Measurements from ENCODE around the gene RBM39.
"Not testable (repeated sequence)": the region's sequence is repeated elsewhere in the genome, so short reads cannot be mapped to it uniquely, and the experiment has no call there.

RBM39 gene

GRCh38 chr20:35750611-35751010, 8.6 kb upstream of the RBM39 start:
- no peak for DNase-seq

DNA sequence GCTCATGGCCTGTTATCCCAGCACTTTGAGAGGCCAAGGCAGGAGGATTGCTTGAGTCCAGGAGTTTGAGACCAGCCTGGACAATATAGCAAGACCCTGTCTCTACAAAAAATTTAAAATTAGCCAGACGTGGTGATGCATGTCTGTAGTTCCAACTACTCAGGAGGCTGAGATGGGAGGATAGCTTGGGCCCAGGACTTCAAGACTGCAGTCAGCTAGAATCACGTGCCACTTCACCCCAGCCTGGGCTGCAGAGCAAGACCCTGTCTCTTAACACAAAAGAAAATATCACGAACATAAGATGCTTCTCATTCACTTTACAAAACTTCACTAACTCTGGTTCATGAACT, 2.4 kb upstream of the RBM39 start:
- DNase-seq = not testable (repeated sequence)

DNA sequence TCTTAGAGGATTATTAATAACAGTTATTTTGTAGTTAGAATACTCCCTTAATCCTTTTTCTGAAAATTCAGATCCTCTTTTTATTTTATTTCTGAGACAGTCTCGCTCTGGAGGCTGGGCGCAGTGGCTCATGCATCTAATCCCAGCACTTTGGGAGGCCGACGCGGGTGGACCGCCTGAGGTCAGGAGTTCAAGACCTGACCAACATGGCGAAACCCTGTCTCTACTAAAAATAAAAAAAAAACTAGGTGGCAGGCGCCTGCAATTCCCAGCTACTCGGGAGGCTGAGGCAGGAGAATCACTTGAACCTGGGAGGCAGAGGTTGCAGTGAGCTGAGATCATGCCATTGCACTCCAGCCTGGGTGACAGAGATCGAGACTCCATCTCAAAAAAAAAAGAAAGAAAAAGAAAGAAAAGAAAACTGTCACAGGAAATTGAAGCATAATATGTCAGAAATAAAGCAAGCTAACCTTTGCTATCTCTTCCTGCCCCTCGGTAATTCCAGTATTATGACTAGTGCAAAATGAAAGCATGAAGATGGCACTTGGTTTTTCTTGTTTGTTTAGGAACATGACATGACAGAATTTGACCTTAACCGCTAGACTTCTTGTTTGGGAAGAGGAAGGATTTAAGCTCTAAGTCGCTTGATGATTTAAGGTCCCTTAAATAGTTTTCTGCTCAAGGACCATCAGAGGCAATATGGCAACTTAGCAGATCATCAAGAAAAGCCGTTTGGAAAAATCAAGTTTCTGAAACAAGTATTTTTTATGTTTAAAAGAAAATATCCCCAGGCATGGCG, 1.8 kb upstream of the RBM39 start:
- DNase-seq = no peak

DNA sequence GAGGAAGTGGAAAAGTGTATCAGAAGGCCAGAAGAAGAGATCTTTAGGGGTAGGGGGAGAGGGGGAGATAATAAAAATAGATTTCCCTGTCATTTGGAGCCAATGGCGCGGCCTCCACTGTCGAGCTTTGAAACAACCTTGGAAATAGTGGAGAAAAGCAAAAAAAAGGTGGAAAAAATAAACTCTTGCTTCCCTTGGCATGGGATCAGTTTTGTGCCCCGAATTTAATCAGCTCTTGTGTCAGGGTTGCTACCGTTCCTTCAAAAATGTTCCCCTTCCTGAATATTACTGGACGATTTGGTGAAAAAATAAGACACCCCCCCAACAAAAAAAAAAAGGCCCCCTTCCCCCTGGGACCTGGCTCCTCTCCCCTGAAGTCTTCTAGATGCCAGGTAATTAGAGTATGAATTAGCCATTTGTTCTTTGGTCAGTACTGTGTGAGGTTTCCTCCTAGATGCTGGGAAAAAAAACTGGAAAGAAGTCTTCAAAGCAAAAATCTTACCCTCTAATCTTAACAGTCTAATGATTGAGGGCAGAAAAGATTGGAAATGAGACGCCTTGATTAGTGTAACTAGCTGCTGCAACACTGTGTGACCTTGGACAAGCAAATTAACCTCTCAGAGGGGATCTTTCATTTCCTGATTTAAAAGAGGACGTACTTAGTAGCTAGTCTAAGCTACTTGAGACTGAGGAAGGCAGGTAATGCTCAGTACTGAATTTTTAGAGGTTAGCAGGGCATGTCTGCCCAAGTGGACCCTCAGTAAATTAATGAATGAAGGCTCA, 872 bp upstream of the RBM39 start:
- DNase-seq = no peak

DNA sequence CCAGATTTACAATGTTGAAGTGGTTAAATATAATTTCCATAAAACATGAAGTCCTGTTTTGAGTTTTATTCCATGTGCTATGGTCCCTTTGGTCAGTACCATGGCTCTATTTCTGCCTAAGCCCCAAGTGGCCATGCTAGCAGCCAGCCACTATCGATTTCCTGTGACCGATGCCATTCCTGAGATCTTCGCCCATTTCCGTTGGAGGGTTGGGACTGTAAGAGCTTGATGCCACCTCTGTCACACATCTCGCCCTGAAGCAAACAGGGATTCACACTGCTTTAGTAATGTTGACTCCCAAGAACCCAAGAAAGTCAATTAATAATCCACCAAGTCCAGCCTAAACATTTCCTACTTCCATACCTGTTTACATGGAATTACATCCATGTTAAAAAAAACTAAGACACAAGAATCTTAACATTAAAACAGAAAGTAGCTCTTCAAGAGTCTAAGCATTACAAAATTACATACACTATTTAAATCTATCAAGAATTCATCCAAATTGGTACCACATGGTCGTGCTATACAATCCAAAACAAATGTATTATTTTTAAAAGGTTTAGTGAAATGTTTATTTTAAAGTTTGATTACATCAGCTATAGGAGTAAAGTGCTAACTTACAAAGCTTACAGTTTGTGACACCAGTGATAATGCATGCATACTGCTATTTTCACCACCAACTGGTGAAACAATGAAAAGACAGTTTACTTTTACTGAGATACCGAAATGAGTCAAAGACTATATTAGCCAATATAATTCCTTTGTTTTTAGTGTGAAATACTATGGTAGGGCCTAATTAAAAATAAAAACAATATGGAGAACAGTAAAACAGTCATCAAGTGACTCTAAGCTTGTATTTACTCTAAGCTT, 2.5 kb downstream of the RBM39 start:
- DNase-seq = no peak

DNA sequence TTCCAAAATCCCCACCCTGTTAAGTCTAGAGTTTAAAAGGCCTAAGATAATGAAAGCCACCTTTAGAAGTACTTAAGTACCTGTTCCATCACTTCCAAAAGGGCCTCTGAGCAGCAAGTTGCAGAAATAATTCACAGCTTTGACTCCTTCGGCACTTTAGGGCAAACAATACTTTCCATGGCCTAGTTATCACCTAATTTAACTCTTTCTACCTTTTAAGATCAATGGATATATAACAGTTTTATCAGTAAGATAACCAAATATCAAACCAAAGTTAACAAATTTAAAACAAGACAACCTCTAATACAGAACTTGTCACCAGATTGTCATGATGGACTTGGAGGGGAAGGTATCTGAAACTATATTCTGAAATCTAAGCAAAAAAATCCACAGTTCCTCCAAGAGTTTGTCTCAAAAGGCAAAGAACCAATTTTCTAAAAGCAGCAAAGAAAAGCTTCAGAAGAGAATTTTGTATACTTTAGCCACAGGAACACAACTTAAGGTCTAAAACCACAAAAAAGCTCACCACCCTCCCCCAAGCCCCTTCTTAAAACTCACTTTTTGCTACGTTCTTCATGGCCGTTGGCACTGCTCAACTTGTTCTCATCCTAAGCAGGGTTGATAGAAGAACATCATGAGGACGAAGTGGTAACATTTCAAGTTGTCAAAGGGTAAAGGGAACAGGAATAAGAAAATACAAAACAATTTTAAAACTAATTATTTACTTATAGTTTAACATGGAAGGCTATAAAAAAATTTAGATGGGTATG, 3.5 kb downstream of the RBM39 start:
- no peak for DNase-seq

DNA sequence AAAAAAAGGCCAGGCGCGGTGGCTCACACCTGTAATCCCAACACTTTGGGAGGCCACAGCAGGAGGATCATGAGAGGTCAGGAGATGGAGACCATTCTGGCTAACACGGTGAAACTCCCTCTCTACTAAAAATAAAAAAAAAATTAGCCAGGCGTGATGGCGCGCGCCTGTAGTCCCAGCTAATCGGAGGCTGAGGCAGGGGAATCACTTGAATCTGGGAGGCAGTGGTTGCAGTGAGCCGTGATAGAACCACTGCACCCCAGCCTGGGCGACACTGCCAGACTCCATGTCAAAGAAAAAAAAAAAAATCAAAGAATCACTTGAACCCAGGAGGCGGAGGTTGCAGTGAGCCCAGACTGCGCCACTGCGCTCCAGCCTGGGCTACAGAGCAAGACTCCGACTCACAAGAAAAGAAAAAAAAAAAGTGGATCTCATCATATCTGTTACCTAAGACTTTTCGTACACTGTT, 4.2 kb downstream of the RBM39 start:
- no peak for DNase-seq

GRCh38 chr20:35735826-35736470, 6.1 kb downstream of the RBM39 start:
- no peak for DNase-seq

DNA sequence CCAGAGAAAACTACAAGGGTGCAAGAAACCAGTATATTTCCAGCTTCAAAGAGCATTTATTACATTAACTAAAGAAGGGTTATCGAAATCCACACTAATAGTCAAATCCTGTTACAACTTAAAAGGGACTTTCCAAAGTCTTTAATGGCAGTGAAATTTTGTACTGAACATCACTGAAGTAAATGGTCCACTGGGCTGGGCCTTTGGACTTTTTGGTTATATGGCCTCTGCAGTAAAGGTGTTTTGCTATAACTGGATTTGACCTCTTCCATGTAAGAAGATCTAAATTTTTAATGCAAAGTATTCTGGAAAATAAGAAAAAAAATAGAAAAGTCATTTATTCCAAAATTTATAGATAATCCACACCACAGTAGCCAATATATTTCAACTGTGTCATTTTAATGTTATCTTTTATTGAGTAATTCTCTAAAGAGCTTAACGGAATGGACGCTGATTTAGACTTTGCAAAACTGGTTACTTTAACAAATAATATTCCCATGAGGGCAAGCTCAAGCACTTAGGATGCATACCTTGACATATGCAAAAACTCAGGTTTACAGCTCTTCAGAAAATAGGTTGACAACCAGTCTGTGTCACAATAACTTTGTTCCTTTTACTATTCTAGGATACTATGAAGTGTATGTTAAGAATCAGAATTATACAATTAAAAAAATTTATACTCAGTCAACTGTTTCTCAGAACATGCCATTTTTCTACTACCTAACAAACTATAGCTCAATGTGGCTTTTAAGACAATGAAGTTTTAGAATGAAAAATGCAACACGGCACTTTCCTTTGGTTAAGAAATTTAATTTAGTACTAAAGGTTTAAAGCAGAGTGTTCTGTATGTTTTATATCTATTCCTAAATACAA, 7.0 kb downstream of the RBM39 start:
- DNase-seq = no peak

DNA sequence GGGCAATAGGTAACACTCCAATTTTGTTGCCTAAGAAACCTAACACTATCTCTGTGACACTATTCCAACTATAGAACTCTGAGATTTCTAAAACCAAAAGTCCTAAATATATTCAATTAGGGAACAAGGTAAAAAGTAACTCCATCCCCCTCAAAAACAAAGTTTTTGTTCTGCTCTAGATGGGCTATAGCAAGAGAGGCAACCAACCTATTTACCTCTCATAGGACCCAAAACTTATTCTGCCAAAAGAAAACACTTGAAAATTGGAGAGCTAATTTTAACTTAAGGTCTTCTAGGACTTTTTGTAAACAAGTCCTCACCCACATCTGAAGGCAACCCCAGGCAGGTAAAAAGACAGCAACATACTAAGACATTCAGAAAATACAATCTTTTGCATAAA, 7.7 kb downstream of the RBM39 start:
- DNase-seq = no peak

- DNase-seq = no peak
Observed at GRCh38 chr20:35732644-35732982, 9.4 kb downstream of the RBM39 start.

- no peak for DNase-seq
Observed at GRCh38 chr20:35731862-35732643, 10.0 kb downstream of the RBM39 start.

GRCh38 chr20:35731469-35731788, 10.6 kb downstream of the RBM39 start:
- DNase-seq = no peak

- DNase-seq = no peak
Observed at GRCh38 chr20:35730583-35731468, 11.2 kb downstream of the RBM39 start.

DNA sequence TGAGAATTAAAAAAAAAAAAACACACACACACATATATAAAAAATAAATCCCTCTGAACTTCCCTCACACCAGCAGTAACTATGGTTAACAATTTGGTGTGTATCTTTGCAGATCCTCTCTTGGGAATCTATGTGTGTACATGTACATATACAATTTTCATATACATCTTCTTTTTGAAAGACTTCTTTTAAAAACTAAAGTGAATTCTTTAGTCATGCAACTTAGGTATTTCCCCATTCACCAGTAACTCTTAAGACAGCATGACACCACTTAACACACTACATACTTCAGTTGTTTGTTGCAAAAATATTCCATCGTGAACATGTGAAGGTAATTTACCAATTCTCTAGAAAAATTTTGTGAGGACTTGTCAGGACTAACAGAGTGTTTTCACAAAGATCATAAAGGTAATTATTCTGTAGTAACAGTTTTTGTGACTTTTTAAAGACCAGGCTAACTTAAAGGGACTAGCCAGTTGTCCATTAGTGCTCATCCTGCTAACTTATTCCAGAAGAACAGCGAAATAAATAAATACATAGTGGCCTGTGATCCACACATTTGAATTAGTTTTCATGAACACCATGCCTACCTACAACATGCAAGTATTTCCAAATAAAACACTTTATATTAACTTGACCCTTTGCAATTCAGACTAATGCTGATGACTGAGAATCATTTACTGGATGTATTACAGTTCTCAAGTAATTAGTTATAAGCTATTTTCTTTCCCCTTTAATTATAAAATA, 12.1 kb downstream of the RBM39 start:
- no peak for DNase-seq

DNA sequence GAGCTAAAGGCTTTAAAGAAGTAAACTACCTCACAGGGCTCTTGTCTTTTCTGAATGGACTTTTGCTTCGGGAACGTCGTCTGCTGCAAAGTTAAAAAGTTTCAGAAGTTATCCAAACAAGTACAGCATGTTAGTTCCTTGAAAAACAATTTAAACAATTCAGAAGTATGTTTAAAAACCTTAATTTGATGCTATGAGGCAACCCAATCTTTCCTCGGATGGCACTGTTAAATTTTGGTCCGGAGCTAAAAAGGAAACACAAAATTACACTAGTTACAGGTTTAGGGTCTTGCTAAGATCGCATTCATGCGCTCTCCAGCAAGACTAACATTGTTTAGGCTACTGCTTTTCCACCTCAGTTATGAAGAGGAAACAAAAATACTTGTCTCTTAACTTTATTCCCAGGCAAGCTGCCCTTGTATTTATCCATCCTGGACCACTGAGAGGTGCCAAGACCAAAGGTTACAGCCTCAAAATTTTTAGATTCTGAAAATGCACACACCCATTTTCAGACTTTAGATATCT, 12.7 kb downstream of the RBM39 start:
- no peak for DNase-seq

DNA sequence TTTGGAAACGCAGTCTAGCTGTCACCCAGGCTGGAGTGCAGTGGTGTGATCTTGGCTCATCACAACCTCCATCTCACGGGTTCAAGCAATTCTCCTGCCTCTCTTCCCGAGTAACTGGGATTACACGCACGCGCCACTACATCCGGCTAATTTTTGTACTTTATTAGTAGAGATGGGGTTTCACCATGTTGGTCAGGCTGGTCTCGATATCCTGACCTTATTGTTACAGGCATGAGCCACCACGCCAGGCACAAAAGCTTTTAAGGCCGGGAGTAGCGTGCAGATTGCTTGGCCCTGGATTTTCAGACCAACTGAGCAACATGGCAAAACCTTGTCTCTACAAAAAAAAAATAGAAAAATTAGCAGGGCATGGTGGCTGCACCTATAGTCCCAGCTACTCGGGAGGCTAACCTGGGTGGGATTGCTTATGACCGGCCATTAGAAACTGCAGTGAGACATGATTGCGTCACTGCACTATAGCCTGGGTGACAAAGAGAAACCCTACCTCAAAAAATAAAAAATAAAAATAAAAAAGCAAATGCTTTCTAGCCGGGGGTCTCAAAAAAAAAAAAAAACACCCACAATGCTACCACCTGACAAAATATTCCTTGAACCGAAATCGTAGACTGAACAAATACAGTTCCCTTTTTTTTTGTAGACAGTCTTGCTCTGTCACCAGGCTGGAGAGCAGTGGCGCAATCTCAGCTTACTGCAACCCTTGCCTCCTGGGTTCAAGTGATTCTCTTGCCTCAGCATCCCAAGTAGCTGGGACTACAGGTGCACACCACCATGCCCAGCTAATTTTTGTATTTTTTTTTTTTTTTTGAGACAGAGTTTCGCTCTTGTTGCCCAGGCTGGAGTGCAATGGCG, 15.0 kb downstream of the RBM39 start:
- DNase-seq = no peak

Measured in cerebellar nuclear complex (tissue), 1 donor.